Caco-2 (cell line): ENCODE measurements around the gene KLF1. TPM values are rescaled to one million over a fixed set of nuclear protein-coding genes. Genes with fewer than 3 reads are reported as not detected.

Source experiments
- BruUV-seq: library from RNA; stranded (reverse); fragments of 400-500 nt; replicated peaks from 2 replicates; lab custom pipeline; 2021; lab: Mats Ljungman, UMichigan
- CTCF ChIA-PET: fragments of 300-600 bp; sonication (Branson Sonifier 250); formaldehyde crosslinking; loops from one replicate; lab custom pipeline; 2022; ENCODE audit warnings: antibody characterized with exemption; lab: Charles Lee
- POLR2A ChIA-PET: fragments of 300-600 bp; sonication (Branson Sonifier 250); formaldehyde crosslinking; loops from one replicate; lab custom pipeline; 2022; ENCODE audit warnings: antibody characterized with exemption; lab: Charles Lee
- DNase-seq, 2 experiments: peaks; one replicate each; pipeline versions ENCODE4 v3.0.0 to v3.0.0-alpha.2; 2020 to 2022
- H3K27me3 ChIP-seq: replicated peaks from 2 replicates; pipeline ENCODE4 v1.6.0; 2011; ENCODE audit warnings: low read length; ENCODE audit not compliant: control insufficient read depth, insufficient read depth
- H3K36me3 ChIP-seq: 2 replicates; pipeline ENCODE4 v1.5.1; 2011; ENCODE audit warnings: low read length; ENCODE audit not compliant: control insufficient read depth, insufficient read depth
- H3K4me1 ChIP-seq: fragments of 250-450 bp; sonication (Bioruptor Pico); 2 replicates; pipeline ENCODE4 v1.5.1; 2020; ENCODE audit warnings: mild to moderate bottlenecking
- H3K4me3 ChIP-seq: 2 replicates; pipeline ENCODE4 v1.5.1; 2011; ENCODE audit warnings: low read depth, mild to moderate bottlenecking, control low read depth, low read length
- H3K9me3 ChIP-seq: fragments of 250-450 bp; sonication (Bioruptor Pico); 2 replicates; pipeline ENCODE4 v1.5.1; 2020; ENCODE audit warnings: mild to moderate bottlenecking, moderate library complexity
- H3K27ac Mint-ChIP-seq: one replicate; pipeline ENCODE4 v1.8.0; 2022; ENCODE audit warnings: mixed read lengths; ENCODE audit not compliant: unreplicated experiment
- H3K27me3 Mint-ChIP-seq: one replicate; pipeline ENCODE4 v1.8.0; 2022; ENCODE audit warnings: mixed read lengths; ENCODE audit not compliant: insufficient read depth, unreplicated experiment
- H3K36me3 Mint-ChIP-seq: one replicate; pipeline ENCODE4 v1.8.0; 2022; ENCODE audit warnings: mild to moderate bottlenecking, mixed read lengths; ENCODE audit not compliant: insufficient read depth, unreplicated experiment
- H3K4me1 Mint-ChIP-seq: one replicate; pipeline ENCODE4 v1.8.0; 2022; ENCODE audit warnings: low read depth, mixed read lengths; ENCODE audit not compliant: unreplicated experiment
- H3K4me3 Mint-ChIP-seq: one replicate; pipeline ENCODE4 v1.8.0; 2022; ENCODE audit warnings: mild to moderate bottlenecking, moderate library complexity, mixed read lengths; ENCODE audit not compliant: unreplicated experiment
- H3K9me3 Mint-ChIP-seq: one replicate; pipeline ENCODE4 v1.8.0; 2022; ENCODE audit warnings: mixed read lengths; ENCODE audit not compliant: unreplicated experiment
- CTCF ChIP-seq, 2 experiments: fragments of 200-600 bp in 1 of 2; IDR thresholded peaks; 1 replicate in 1 of 2; 2 replicates in 1 of 2; pipeline versions ENCODE4 v1.5.1 to v1.8.0; 2011 to 2022; ENCODE audit warnings: antibody characterized with exemption in 1 of 2, control low read depth in 1 of 2, inconsistent platforms in 1 of 2, low read depth in 1 of 2, low read length in 1 of 2, mild to moderate bottlenecking in 1 of 2, moderate library complexity in 1 of 2; ENCODE audit not compliant: insufficient read depth in 1 of 2, severe bottlenecking in 1 of 2, unreplicated experiment in 1 of 2
- intact Hi-C: fragments of 100-400 bp; cut with micrococcal nuclease; formaldehyde crosslinking; loops from one replicate; pipeline ENCODE4 v1.10.0; 2022; ENCODE audit not compliant: unreplicated experiment
- total RNA-seq: library from RNA; stranded (reverse); gene quantifications from 2 replicates; pipeline ENCODE4 v1.2.3, GENCODE V29; 2022

Gene KLF1
- total RNA-seq, 1 experiment from 2014 or later = not detected

DNA sequence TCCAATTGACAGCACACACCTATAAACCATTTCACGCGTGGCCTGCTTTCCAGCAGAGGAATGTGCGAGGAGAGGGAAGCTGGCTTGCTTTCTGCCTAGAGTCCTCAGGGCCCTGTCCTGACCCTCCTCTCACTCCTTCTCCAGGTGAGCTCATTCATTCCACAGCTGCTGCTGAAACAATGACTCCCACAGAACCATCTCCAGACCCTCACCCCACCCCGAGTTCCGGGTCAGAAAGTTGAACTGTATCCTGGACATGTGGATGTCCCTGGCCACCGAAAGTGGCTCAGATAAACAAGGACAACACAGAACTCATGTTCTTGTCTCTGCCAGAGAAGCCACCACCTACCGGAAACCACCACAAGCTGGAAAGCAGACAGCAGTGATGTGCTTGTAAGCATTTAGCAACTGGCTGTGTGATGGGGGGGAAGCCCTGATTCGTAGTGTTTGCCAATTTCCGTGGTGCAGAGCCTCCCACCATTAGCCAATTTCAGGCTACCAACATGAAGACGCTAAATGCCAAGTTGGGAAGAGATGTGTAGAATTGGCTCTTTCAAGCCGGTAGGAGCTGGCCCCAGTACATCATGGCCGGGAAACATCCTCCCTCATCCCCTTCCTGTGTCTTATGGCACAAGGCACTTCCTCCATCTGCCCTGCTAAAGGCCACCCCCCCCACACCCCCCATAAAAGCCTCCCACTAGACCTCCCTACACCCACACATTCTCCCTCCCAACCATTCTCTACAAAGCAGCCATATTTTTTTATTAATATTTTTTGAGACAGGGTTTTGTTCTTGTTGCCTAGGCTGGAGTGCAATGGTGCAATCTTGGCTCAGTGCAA lies 27.1 kb upstream of the KLF1 start:
- Histone ChIP-seq H3K9me3 (no peaks in the 10 kb centered on the region), H3K36me3 (no peaks in the 10 kb centered on the region), H3K27me3 (no peaks in the 10 kb centered on the region), H3K4me1 (no peaks in the 10 kb centered on the region), H3K4me3 (no peak overlapping the region)
- Mint-ChIP-seq H3K4me3 (no peak overlapping the region), H3K36me3 (peaks cover 11% of the 10 kb centered on the region), H3K9me3 (no peaks in the 10 kb centered on the region), H3K27me3 (no peaks in the 10 kb centered on the region), H3K4me1 (no peaks in the 10 kb centered on the region), H3K27ac (no peak overlapping the region)
- intact Hi-C loops = no loop called here
- no peak for DNase-seq
- TF ChIP-seq CTCF (IDR thresholded peaks at IDR 0.05; ENCODE audit: insufficient read depth in 1 of 2, low read depth in 1 of 2, low read length in 1 of 2, severe bottlenecking in 1 of 2, unreplicated experiment in 1 of 2) = no peak
- ChIA-PET CTCF (no interaction called here), POLR2A (no interaction called here)
- no TSS peak for BruUV-seq

- no peaks in the 10 kb centered on the region for H3K27me3 ChIP-seq
- H3K9me3 ChIP-seq = no peaks in the 10 kb centered on the region
- ChIA-PET POLR2A (no interaction called here), CTCF (no interaction called here)
- no peaks in the 10 kb centered on the region for H3K4me1 ChIP-seq
- H3K4me1 Mint-ChIP-seq = no peaks in the 10 kb centered on the region
- H3K4me3 ChIP-seq = no peak overlapping the region
- BruUV-seq = no TSS peak
- H3K27me3 Mint-ChIP-seq = no peaks in the 10 kb centered on the region
- peaks cover 1% of the 10 kb centered on the region for H3K36me3 Mint-ChIP-seq
- H3K36me3 ChIP-seq = no peaks in the 10 kb centered on the region
- no peak for DNase-seq
- H3K9me3 Mint-ChIP-seq = no peaks in the 10 kb centered on the region
- no peak for TF ChIP-seq CTCF (IDR thresholded peaks at IDR 0.05; ENCODE audit: insufficient read depth in 1 of 2, low read depth in 1 of 2, low read length in 1 of 2, severe bottlenecking in 1 of 2, unreplicated experiment in 1 of 2)
- H3K4me3 Mint-ChIP-seq = no peak overlapping the region
- intact Hi-C loops = no loop called here
- no peak overlapping the region for H3K27ac Mint-ChIP-seq
Measured at GRCh38 chr19:12913011-12913561, 26.1 kb upstream of the KLF1 start.

DNA sequence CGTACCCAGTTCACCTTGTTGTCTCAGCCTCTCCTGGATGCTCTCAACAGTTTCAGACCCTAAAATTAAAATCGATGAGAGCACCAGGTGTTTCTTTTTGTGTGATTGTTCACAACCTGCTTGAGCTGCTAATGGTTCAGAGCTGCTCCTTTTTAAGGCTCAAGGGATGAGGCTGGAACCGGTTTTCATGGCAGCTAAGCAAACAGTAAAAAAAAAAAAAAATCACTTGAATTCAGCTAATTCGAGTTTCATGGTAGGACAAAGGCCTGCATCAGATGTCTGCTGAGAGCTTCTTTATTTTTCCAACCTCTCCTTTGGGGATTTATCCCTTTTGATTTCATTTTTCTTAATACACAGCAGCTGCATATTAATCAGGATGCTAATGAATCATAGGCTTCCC lies 25.6 kb upstream of the KLF1 start:
- Histone ChIP-seq H3K4me1 (no peaks in the 10 kb centered on the region), H3K27me3 (no peaks in the 10 kb centered on the region), H3K4me3 (no peak overlapping the region), H3K9me3 (no peaks in the 10 kb centered on the region), H3K36me3 (no peaks in the 10 kb centered on the region)
- no peaks in the 10 kb centered on the region for H3K9me3 Mint-ChIP-seq
- POLR2A ChIA-PET = no interaction called here
- intact Hi-C loops = no loop called here
- no peaks in the 10 kb centered on the region for H3K36me3 Mint-ChIP-seq
- no peaks in the 10 kb centered on the region for H3K27me3 Mint-ChIP-seq
- BruUV-seq = no TSS peak
- H3K27ac Mint-ChIP-seq = no peak overlapping the region
- TF ChIP-seq CTCF (IDR thresholded peaks at IDR 0.05; ENCODE audit: insufficient read depth in 1 of 2, low read depth in 1 of 2, low read length in 1 of 2, severe bottlenecking in 1 of 2, unreplicated experiment in 1 of 2) = no peak
- H3K4me1 Mint-ChIP-seq = no peaks in the 10 kb centered on the region
- CTCF ChIA-PET = no interaction called here
- H3K4me3 Mint-ChIP-seq = no peak overlapping the region
- DNase-seq = no peak
